Neutrophil (primary cell): Measurements from ENCODE around the gene TBC1D22A.

ENCODE experiments used
- H3K27ac ChIP-seq: fragments of 200-600 bp; sonication (generic); 2 replicates; pipeline ENCODE4 v1.5.1; 2016; ENCODE audit warnings: mild to moderate bottlenecking, moderate library complexity
- H3K27me3 ChIP-seq: fragments of 200-600 bp; sonication (generic); 2 replicates; pipeline ENCODE4 v1.6.0; 2016; ENCODE audit warnings: mild to moderate bottlenecking
- H3K36me3 ChIP-seq: fragments of 200-600 bp; sonication (generic); 2 replicates; pipeline ENCODE4 v1.5.1; 2017
- H3K4me1 ChIP-seq, 2 experiments: fragments of 200-600 bp in 1 of 2; sonication (generic) in 1 of 2; 1 replicate in 1 of 2; 2 replicates in 1 of 2; pipeline versions ENCODE4 v1.5.1 to v1.6.1; 2013 to 2016; ENCODE audit warnings: low read depth in 1 of 2, low read length in 1 of 2, mild to moderate bottlenecking in 1 of 2, moderate library complexity in 1 of 2; ENCODE audit not compliant: control insufficient read depth in 1 of 2, insufficient read depth in 1 of 2
- H3K4me3 ChIP-seq, 2 experiments: fragments of 200-600 bp in 1 of 2; sonication (generic) in 1 of 2; 1 replicate in 1 of 2; 2 replicates in 1 of 2; pipeline ENCODE4 v1.5.1; 2013 to 2016; ENCODE audit warnings: low read depth in 1 of 2, low read length in 1 of 2, mild to moderate bottlenecking in 1 of 2, moderate library complexity in 1 of 2
- H3K9me3 ChIP-seq: fragments of 200-600 bp; sonication (generic); 2 replicates; pipeline ENCODE4 v1.5.1; 2016
- TF ChIP-seq, protein P1 (sequence below): fragments of 200-600 bp; sonication (generic); IDR thresholded peaks from 2 replicates; pipeline ENCODE4 v1.5.1; 2016; ENCODE audit warnings: antibody characterized with exemption

TBC1D22A gene

DNA sequence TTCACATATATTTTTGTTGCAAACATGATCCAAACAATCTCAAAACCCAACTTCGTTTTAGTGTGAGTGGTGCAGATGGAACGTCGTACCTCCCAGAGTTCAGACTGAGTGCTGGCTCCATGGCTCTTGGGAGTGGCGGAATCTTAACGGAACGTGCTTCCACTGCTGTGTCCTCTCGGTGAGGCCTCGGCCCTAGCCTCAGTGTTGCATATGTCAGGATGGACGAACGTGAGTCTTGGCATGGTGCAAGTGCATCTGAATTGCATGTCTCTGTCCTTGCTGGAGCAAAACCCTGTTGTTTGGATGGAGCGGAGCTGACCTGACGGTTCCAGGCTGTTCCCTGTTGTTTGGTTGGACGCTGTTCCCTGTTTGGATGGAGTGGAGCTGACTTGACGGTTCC lies 306.8 kb downstream of the TBC1D22A start:
- no peak overlapping the region for H3K4me3 ChIP-seq
- TF ChIP-seq, protein P1, sequence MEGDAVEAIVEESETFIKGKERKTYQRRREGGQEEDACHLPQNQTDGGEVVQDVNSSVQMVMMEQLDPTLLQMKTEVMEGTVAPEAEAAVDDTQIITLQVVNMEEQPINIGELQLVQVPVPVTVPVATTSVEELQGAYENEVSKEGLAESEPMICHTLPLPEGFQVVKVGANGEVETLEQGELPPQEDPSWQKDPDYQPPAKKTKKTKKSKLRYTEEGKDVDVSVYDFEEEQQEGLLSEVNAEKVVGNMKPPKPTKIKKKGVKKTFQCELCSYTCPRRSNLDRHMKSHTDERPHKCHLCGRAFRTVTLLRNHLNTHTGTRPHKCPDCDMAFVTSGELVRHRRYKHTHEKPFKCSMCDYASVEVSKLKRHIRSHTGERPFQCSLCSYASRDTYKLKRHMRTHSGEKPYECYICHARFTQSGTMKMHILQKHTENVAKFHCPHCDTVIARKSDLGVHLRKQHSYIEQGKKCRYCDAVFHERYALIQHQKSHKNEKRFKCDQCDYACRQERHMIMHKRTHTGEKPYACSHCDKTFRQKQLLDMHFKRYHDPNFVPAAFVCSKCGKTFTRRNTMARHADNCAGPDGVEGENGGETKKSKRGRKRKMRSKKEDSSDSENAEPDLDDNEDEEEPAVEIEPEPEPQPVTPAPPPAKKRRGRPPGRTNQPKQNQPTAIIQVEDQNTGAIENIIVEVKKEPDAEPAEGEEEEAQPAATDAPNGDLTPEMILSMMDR = no peak
- H3K36me3 ChIP-seq = peaks cover 11% of the 10 kb centered on the region
- H3K4me1 ChIP-seq = no peaks in the 10 kb centered on the region
- no peak overlapping the region for H3K27ac ChIP-seq
- no peaks in the 10 kb centered on the region for H3K9me3 ChIP-seq
- H3K27me3 ChIP-seq = no peaks in the 10 kb centered on the region

DNA sequence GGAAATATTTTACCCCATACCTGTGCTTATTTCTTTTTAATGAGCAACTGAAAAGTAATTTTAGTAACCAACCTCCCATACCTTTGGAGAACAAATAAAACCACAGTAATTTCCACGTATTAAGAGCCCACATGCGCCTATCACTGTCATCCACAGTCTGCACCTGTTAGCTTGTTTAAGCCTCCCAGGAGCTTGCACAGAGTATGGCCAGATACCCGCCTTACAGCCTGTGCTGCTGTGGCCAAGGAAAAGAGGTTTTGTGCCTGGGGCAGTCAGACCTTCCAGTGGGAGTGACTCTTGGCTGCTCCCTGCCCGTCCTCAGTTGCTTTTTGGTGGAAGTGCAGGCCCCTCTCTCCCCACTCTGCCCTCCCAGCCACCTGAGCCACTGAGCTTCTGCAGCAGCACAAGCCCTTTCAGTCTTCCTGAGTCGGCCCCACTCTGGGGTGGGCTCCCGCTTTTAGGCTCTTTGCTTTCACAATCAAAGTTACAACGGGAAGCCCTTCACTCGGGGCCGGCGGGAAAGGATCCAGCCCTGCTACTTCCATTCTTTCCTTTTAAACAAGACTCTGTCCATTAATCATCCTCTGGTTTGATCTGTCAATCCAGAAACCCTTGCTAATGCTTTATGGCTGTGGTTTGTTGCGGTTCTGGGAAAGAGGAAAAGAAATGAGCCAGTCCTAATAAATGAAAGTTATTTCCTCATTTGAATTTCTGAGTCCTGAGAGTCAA lies 308.8 kb downstream of the TBC1D22A start:
- H3K4me1 ChIP-seq = no peaks in the 10 kb centered on the region
- H3K9me3 ChIP-seq = peaks cover 3% of the 10 kb centered on the region
- H3K36me3 ChIP-seq = peaks cover 9% of the 10 kb centered on the region
- TF ChIP-seq, protein P1 = no peak
- H3K27ac ChIP-seq = no peak overlapping the region
- H3K4me3 ChIP-seq = no peak overlapping the region
- no peaks in the 10 kb centered on the region for H3K27me3 ChIP-seq

DNA sequence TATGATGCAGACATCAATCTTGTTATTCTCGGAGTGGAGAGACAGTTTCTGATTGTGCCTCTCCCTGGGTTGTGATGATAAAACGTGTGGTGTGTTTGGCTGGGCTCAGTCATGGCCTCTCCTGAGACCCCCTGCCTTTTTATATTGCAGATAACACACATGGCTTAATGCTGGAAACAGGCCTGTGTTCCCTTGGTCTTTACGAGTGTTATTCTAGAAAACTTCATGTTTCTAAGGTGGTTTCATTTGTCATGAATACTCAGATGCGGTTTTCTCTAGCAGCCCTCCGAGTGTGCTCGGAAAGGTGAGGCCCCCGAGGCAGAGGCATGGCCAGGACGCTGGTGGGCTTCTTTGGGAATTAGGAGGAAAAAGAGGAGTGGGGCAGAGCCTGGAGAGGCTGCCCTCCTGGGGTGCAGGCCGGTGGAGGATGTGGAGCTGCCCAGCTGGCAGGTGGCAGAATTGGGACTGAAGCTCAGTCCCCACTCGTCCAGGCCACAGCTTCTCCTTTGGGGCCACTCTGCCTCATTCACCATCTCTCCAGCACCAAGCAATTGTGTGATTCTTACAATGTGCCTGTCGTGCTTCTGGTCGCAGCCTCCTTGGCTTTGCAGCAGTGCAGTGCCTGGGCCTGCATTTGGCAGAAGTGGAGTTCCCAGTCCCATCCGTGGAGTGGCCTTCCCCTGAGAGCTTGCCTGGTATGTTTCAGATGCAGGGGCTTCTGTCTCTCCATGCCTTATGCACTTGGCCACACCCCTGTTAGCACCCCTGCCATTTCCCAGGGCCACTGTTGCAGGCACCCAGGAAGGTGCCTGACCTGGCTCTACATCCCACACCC lies 309.6 kb downstream of the TBC1D22A start:
- Histone ChIP-seq H3K4me1 (no peaks in the 10 kb centered on the region), H3K27ac (no peak overlapping the region), H3K27me3 (no peaks in the 10 kb centered on the region), H3K36me3 (peaks cover 9% of the 10 kb centered on the region), H3K9me3 (peaks cover 3% of the 10 kb centered on the region), H3K4me3 (no peak overlapping the region)
- TF ChIP-seq, protein P1 = no peak

DNA sequence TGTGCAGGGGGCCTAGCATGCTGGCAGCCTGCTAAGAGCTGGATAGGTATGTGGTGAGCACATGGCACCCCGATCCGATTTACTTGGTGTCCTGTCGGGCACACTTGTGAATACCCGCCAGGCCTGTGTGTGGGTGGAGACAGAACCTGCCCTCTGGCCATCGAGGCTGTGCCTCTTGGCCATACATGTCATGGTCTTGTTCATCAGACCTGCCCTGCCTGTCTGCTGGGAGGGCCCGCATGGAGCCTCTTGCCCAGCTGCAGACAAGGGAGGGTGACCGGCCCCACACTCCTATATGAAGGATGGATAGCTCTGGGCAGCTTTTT lies 310.2 kb downstream of the TBC1D22A start:
- no peaks in the 10 kb centered on the region for H3K4me1 ChIP-seq
- H3K27me3 ChIP-seq = no peaks in the 10 kb centered on the region
- H3K4me3 ChIP-seq = no peak overlapping the region
- peaks cover 6% of the 10 kb centered on the region for H3K36me3 ChIP-seq
- TF ChIP-seq, protein P1 = no peak
- no peak overlapping the region for H3K27ac ChIP-seq
- peaks cover 3% of the 10 kb centered on the region for H3K9me3 ChIP-seq

DNA sequence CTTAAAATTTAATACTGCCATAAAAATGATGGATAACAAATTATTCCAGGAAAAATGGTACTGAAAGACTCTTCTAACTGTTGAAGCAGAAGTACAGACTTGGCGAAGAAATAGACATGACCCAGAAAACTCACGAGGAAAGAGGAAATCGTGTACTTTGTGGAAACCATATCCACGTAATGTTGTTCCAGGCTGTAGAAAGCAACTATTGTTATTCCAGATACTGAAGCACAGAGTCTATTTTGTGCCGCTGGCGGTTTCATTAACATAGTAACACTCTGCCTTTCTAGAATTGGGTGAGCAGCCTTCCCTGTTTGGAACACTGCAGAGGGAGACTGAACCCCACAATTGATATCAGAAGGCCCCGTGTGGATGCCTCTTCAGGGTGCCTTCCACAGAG lies 310.6 kb downstream of the TBC1D22A start:
- TF ChIP-seq, protein P1 = no peak
- Histone ChIP-seq H3K4me1 (no peaks in the 10 kb centered on the region), H3K27ac (no peak overlapping the region), H3K27me3 (no peaks in the 10 kb centered on the region), H3K36me3 (peaks cover 1% of the 10 kb centered on the region), H3K4me3 (no peak overlapping the region), H3K9me3 (peaks cover 3% of the 10 kb centered on the region)
